ENCODE results near the gene VAMP3. TPM values are rescaled to one million over a fixed set of nuclear protein-coding genes. Genes with fewer than 3 reads are reported as not detected.

VAMP3 gene
- total RNA-seq, 1 experiment from 2014 or later: 57.8 TPM

DNA sequence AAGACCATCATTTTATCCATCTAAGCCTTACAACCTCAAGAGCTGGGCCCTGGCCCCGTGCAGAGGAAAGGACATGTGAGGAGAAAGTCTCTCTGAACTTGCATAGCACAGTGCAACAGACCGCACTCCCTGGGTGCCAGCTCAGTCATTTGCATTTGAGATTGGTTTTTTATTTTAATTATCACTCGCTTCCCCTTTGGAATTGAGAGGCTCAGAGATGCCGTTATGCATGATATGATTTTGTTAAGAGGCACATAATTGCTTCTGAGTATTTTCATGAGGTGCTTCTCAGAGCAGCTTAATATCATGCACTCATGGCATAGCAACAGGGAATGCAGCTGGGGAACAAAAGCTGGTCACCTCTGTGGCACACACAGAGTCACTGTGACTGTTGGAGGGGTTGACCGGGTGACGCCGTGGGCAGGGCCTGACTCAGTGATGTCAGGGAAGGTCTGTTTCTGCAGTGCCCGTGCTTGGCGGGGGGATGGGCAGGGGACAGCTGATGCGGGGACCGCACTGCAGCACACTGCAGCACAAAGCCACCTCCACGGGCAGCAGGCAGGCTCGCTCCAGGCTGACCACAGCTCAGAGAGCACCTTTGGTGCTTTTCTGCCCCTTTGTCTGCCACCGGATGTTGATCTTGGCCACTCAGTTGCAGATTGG, 43.2 kb upstream of the VAMP3 start:
- H3K27me3 Mint-ChIP-seq (ENCODE audit: unreplicated experiment): no peaks in the 10 kb centered on the region
- no peak overlapping the region for H3K27ac Mint-ChIP-seq (ENCODE audit: unreplicated experiment)
- TF ChIP-seq, protein P1, sequence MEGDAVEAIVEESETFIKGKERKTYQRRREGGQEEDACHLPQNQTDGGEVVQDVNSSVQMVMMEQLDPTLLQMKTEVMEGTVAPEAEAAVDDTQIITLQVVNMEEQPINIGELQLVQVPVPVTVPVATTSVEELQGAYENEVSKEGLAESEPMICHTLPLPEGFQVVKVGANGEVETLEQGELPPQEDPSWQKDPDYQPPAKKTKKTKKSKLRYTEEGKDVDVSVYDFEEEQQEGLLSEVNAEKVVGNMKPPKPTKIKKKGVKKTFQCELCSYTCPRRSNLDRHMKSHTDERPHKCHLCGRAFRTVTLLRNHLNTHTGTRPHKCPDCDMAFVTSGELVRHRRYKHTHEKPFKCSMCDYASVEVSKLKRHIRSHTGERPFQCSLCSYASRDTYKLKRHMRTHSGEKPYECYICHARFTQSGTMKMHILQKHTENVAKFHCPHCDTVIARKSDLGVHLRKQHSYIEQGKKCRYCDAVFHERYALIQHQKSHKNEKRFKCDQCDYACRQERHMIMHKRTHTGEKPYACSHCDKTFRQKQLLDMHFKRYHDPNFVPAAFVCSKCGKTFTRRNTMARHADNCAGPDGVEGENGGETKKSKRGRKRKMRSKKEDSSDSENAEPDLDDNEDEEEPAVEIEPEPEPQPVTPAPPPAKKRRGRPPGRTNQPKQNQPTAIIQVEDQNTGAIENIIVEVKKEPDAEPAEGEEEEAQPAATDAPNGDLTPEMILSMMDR (IDR thresholded peaks at IDR 0.05; ENCODE audit: unreplicated experiment): no peak
- H3K4me1 Mint-ChIP-seq (ENCODE audit: low read depth, unreplicated experiment): no peaks in the 10 kb centered on the region
- CTCF ChIA-PET: interaction anchor here (0.5 kb wide), 1 partner anchor 1693 kb away, joined by 5 read pairs; no protein-coding TSS in a partner anchor
- H3K36me3 Mint-ChIP-seq (ENCODE audit: insufficient read depth, unreplicated experiment): no peaks in the 10 kb centered on the region
- DNase-seq: no peak
- BruUV-seq (replicated peaks): no TSS peak
- H3K9me3 Mint-ChIP-seq (ENCODE audit: low read depth, unreplicated experiment): no peaks in the 10 kb centered on the region
- intact Hi-C loops (cut with micrococcal nuclease; ENCODE audit: unreplicated experiment): no loop called here
- no peak overlapping the region for H3K4me3 Mint-ChIP-seq (ENCODE audit: low read depth, unreplicated experiment)

DNA sequence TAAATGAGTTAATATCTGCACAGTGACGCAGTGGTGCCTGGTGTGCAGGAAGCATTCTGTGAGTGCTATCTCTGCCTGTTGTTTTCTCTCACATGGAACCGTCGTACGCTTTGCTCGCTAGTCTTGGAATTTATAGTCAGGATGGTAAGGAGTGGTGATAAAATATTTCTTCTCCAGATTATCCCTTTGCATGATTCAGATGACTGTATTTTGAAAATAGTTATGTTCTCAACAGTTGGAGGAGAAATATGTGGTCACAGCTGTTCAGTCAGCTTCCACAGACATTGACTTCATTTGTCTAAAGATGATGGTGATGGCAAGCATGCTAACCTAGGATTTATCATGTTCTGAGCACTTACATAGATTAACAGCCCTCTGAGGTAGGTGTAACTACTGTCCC, 41.3 kb upstream of the VAMP3 start:
- Mint-ChIP-seq H3K27ac (ENCODE audit: unreplicated experiment) (no peak overlapping the region), H3K4me1 (ENCODE audit: low read depth, unreplicated experiment) (no peaks in the 10 kb centered on the region), H3K36me3 (ENCODE audit: insufficient read depth, unreplicated experiment) (no peaks in the 10 kb centered on the region), H3K9me3 (ENCODE audit: low read depth, unreplicated experiment) (no peaks in the 10 kb centered on the region), H3K27me3 (ENCODE audit: unreplicated experiment) (no peaks in the 10 kb centered on the region), H3K4me3 (ENCODE audit: low read depth, unreplicated experiment) (no peak overlapping the region)
- DNase-seq: no peak
- no TSS peak for BruUV-seq (replicated peaks)
- CTCF ChIA-PET: interaction anchor here (0.6 kb wide), 1 partner anchor 69 kb away, joined by 4 read pairs; no protein-coding TSS in a partner anchor
- intact Hi-C loops (cut with micrococcal nuclease; ENCODE audit: unreplicated experiment): no loop called here
- TF ChIP-seq, protein P1 (IDR thresholded peaks at IDR 0.05; ENCODE audit: unreplicated experiment): no peak

DNA sequence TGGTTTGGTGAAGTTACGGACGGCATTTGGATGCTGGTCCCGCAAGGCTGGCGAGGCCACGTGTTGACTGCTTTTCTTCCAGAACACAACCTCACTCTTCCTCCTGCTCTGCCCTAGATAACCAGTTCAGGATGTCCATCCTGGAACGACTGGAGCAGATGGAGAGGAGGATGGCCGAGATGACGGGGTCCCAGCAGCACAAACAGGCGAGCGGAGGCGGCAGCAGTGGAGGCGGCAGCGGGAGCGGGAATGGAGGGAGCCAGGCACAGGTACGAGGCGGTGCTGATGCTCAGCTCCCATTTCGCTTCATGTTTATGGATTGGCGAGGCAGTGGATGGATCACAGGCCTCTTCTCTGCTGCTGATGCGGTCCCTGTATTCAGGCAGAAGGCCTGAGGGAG, 38.8 kb upstream of the VAMP3 start:
- no peak overlapping the region for H3K27ac Mint-ChIP-seq (ENCODE audit: unreplicated experiment)
- CTCF ChIA-PET: no interaction called here
- H3K4me1 Mint-ChIP-seq (ENCODE audit: low read depth, unreplicated experiment): no peaks in the 10 kb centered on the region
- no peaks in the 10 kb centered on the region for H3K27me3 Mint-ChIP-seq (ENCODE audit: unreplicated experiment)
- H3K4me3 Mint-ChIP-seq (ENCODE audit: low read depth, unreplicated experiment): no peak overlapping the region
- no peaks in the 10 kb centered on the region for H3K36me3 Mint-ChIP-seq (ENCODE audit: insufficient read depth, unreplicated experiment)
- no TSS peak for BruUV-seq (replicated peaks)
- intact Hi-C loops (cut with micrococcal nuclease; ENCODE audit: unreplicated experiment): no loop called here
- TF ChIP-seq, protein P1 (IDR thresholded peaks at IDR 0.05; ENCODE audit: unreplicated experiment): no peak
- no peak for DNase-seq
- H3K9me3 Mint-ChIP-seq (ENCODE audit: low read depth, unreplicated experiment): no peaks in the 10 kb centered on the region

DNA sequence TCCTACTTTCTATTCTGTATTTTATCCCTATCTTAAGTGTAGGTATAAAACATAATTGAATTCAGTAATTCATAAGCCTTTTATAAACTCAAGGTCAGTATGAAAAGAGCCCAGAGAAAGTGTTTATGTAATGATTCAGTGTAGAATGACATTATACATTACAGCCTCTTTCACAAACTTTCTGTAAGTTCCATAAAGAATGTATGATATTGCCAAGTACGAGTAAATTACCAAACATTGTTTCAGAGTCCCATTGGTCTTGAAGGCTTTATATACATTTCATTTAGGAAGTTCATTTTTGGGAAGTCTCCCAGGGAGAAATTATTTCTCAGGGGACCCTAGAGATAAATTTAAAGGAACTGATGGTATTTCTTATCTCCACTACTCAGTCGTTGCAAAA, 37.8 kb upstream of the VAMP3 start:
- H3K9me3 Mint-ChIP-seq (ENCODE audit: low read depth, unreplicated experiment): no peaks in the 10 kb centered on the region
- H3K4me3 Mint-ChIP-seq (ENCODE audit: low read depth, unreplicated experiment): no peak overlapping the region
- H3K27me3 Mint-ChIP-seq (ENCODE audit: unreplicated experiment): no peaks in the 10 kb centered on the region
- no TSS peak for BruUV-seq (replicated peaks)
- DNase-seq: no peak
- TF ChIP-seq, protein P1 (IDR thresholded peaks at IDR 0.05; ENCODE audit: unreplicated experiment): no peak
- H3K36me3 Mint-ChIP-seq (ENCODE audit: insufficient read depth, unreplicated experiment): no peaks in the 10 kb centered on the region
- CTCF ChIA-PET: no interaction called here
- intact Hi-C loops (cut with micrococcal nuclease; ENCODE audit: unreplicated experiment): no loop called here
- H3K4me1 Mint-ChIP-seq (ENCODE audit: low read depth, unreplicated experiment): no peaks in the 10 kb centered on the region
- H3K27ac Mint-ChIP-seq (ENCODE audit: unreplicated experiment): no peak overlapping the region

Measured in Calu3 (cell line).